NCI-H446 (cell line): Measurements from ENCODE around the gene AK5.
A peak's percentile ranks its signal among the peaks of the same experiment; 100 is the strongest.
"Not testable (repeated sequence)": the region's sequence is repeated elsewhere in the genome, so short reads cannot be mapped to it uniquely, and the experiment has no call there.

Source experiments
- DNase-seq, 2 experiments: peaks; one replicate each; lab custom pipeline; 2025; lab: John Stamatoyannopoulos, UW

The AK5 gene

DNA sequence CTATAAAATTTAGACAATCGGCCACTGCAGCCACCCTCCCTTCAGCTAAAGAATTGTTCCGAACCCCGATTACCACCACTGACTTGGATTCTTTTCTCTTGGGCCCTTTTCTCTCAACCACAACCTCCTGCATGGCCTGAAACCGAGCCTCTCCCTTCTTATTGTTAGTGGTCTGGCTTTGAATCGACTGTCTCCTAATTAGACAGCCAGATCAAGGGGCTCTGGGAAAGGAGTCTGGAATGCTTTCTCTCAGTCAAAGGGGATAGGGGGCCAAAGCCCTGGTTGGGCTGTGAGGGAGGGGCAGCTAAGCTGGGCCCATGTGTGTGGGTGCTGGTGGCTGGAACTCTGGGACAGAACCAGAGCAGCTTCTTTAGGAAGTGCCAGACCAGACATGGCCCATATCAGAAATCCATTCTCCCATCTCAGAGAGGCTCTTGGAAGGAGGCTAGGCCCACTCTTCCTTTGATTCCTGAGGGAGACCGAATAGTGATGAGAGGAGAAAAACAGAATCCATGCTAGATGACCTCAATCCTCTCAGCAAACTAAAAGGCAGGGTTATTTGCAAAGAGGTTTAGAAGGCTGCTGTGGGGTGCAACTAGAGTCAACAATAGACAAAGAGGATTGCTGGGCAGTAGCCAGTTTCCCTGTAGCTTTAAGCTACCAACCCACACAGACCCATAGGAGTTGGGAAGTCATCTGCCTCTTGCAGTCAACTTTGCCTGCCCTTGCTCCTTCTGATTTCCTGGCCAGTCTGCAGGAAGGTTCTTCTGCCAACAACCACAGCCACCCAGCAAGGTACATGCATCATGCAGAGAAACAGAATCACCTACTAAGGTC is 117.6 kb downstream of the AK5 start:
- DNase-seq, result no peak

DNA sequence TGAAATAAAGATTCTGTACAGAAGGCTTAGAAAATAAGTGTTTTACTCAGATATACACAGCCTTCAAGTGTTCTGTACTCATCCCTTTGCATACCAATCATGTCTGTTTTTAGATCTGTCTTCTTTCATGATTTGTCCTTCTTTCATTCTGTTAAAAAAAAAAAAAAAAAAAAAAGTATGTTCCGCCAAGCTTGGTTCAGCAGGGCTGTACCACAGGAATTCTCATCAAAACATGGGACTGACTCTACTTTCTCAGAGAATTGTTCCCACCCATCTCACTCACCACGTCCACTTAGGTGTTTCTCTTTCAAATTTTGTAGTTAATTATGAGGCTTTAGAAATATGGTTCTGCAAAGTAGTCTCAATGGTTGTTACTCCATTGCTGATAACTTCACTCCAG is 119.0 kb downstream of the AK5 start:
- no peak for DNase-seq

DNA sequence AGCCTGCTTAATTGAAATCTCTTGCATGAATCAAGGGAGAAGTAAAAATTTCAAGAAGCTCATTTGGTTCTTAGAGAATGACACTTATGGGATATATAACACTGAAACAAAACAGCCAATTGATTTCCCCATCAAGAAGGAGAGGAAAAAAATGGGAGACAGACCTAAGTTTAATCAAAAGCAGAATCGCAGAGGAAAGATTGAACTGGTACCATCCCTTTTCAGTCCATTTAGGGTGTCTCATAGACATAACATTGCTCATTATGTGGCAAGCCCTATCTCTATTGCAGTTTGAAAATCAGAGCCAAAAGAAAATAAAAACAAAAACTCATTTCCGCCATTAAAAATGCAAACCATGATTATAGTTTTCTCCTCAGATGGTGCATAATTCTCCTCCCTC is 119.6 kb downstream of the AK5 start:
- no peak for DNase-seq

DNA sequence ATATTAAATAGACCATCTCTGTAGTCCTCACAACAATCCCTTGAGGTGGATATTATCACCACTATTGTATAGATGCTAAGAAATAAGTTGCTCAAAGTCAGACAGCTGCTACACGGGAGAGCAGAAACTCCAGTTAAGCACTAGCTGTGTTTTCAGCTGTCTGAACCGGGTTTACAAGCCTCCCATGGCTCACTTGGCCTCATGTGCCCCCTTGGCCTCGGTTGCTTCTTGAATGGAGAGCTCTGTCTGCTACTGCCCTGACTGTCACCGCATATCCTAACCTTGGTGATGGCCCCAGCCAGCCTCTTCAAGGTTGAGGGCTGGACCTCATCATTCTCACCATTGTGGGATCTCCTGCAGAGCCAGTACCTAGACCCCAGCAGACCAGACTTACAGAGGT is 123.4 kb downstream of the AK5 start:
- DNase-seq, result no peak

DNA sequence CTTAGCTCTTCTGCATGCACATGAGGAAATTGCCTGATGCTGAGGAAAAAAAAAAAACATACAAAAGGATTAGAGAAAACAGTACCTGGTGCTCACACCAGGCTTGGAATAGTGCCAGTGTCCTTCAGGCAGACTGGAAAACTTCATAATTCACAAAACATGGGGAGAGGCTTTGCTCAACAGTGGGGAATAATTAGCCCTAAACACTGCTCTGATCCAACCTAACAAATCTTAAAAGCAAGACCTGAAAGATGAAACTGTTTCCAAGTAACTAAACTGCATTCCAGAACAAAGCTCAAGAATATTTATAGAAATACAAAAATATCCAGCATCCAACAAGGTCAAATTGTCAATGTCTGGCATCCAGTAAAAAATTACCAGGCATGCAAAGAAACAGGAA is 124.8 kb downstream of the AK5 start:
- peak in 1 of 2 experiments; percentile 36 for DNase-seq

DNA sequence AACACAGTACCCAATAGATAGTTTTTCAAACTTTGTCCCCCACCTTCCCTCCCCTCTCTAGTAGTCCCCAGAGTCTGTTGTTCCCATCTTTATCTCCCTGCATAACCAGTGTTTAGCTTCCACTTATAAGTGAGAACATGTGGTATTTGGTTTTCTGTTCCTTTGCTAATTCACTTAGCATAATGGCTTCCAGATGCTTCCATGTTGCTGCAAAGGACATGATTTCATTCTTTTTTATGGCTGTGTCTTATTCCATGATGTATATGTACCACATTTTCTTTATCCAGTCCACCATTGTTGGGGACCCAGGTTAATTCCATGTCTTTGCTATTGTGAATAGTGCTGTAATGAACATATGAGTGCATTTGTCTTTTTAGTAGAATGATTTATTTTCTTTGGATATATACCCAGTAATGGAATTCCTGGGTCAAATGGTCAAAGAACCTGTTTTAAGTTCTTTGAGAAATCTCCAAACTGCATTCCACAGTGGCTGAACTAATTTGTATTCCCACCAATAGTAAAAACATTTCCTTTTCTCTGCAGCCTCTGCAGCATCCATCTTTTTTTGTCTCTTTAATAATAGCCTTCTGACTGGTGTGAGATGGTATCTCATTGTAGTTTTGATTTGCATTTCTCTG is 126.0 kb downstream of the AK5 start:
- no peak for DNase-seq

DNA sequence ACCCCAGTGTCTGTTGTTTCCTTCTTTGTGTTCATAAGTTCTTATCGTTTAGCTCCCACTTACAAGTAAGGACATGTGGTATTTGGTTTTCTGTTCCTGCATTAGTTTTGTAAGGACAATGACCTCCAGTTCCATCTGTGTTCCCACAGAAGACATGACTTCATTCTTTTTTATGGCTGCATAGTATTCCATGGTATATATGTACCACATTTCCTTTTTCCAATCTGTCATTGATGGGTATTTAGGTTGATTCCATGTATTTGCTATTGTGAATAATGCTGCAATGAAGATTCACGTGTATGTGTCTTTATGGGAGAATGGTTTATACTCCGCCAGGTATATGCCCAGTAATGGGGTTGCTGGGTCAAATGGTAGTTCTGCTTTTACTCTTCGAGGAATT is 127.1 kb downstream of the AK5 start:
- DNase-seq, result not testable (repeated sequence)

DNA sequence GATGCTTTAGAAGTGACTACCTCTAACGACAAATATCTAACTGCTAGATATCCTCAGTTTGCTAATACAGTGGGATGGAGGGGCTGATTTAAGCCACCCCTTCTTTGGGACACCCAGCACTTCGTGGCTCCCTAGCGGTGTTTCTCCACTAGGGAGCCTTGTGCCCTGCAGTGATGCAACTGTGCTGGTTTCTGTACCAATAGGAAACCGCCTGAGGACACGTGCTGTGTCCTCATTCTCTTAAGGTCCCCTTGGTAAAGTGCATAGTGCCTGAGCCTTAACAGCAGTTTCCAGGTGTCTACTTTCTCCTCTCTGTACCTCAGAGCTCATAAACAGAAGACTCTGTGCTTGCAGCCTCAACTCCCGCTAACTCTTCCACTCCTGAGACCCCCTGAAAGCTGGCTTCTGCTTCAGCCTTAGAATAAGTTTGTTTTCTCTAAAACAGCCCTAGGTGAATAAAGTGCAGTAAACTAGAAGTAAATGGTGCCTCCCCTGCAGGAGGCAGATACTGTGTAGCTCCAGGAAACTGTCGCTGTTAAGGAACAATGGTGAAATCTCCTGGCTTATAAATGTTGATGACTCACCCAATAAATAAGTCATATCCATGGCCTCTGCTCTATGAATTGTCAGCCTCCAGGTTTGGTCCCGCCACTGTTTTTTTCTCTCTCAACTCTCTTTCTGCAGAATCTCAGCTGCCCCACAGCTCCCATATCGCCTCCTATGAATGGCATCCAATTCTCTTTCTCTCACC is 130.4 kb downstream of the AK5 start:
- no peak for DNase-seq

DNA sequence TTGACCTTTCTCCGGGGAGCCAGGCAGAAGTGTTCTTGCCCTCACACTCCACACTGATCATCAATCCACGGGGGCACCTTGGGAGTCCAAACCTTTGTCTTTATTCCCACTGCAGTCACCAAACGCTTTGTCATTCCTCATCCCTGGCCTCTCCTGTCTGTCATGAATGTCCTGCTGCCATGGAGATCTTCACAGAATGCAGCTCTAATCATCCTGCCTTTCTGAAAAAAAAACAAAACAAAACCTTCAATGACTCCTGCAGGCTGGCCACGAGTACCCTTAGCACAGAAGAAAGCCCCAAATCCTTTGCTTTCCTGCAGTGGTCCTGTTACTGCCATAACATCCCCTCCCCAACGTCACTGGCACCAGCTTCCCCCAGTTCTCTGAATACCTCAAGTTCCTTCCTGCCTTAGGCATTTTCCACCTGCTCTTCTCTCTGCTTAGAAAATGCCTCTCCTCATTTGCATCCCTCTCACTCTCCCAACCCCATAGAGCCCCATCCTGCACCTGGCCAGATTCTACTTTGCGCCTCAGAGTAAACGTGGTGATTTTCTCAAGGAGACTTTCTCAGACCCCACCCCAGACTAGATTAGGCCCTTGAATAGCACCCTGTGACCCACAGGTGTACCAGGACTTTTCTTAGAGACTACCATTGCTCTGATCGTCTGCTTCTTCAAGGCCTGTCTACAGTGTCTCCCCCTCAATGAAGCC is 131.2 kb downstream of the AK5 start:
- no peak for DNase-seq

DNA sequence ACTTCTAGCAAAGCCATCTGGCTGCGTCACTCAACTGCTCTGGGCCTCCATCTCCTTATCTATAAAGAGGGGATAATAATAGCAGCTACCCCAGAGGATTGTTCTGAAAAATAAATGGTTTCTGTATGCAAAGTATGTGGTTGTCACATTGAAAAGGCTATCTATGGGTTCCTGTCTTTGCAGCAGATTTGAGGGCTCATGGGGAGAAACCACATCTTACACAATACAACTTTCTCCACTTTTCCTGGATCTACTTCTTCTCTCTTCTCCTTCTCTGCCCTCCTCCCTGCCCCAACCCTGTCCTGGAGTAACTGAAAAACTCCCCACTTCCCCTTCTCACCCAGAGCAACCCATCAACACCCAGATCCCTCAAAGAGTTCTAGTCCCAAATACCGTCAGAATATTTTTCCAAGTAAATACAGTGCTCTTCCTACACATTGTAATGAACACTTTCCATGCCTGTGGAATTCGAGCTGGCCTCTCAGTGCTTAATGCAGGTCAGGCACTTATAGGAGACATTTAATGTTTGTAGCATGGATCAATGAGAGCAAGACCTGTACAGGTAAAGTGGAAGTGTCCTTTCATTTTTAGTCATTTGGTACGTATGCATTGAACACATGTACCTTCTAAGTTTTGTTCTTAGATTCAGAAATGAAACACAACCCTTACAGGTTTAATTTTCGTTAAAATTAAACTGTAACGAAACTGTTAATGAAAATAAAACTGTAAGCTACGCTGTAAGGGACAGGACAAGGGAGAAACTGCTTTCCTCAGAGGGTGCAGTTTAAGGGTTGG is 131.9 kb downstream of the AK5 start:
- DNase-seq, result no peak

DNA sequence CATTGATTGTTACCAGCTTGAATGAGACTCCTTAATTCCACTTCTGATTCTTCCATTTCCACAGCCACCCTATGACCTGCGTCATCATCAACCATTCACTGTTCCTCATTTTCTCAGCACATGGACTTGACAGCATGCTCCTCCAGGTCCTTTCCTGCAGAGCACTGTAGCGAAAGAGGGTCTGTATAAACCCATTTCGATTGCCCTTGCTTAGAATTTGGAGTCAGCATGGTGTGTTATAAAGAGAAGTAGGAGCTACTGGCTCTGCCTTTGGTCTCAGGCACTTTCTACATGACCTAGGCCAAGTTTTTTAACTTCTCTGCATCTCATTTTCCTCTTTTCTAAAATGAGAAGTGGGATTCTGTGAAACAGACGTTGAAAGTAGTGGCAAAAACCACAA is 133.8 kb downstream of the AK5 start:
- DNase-seq, result no peak

DNA sequence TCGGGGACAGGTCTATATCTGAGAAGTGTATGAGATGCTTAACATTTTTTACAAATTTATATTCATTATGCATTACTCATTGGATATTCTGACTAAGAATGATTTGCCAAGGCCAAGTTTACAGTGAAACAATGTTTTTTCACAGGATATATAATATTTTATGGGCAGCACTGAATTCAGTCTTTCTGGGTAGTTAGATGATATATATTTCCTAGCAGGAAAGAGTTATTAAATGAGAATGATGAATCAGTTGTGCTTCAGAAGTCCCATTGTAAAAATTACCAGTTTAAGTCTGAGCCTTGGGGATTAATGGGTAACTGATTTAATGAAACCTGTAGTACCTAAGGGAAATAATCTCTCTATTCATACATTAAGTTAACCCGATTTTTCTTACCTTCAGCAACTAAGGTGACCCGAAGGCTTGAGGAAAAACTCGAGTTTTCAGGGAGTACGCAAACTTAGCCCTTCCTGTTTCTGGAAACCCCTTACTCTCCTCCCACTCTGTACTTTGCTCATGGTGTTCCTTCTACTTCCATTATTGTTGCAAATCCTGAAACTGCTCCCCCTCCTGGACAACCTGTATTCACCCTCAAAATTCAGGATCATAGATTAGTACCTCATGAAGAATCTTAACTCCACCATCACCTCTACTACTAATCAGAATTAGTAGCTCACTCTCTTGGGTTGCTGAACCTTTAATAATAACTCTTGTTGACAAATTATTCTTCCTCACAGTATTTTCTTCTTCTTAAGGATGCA is 135.1 kb downstream of the AK5 start:
- DNase-seq, result no peak

DNA sequence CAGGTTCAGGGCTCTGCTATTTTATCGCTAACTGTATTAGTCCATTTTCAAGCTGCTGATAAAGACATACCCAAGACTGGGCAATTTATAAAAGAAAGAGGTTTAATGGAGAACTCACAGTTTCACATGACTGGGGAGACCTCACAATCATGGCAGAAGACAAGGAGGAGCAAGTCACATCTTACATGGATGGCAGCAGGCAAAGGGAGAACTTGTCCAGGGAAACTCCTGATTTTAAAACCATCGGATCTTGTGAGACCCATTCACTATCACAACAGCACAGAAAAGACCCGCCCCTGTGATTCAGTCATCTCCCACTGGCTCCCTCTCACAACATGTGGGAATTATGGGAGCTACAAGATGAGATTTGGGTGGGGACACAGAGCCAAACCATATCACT is 136.2 kb downstream of the AK5 start:
- not testable (repeated sequence) for DNase-seq

DNA sequence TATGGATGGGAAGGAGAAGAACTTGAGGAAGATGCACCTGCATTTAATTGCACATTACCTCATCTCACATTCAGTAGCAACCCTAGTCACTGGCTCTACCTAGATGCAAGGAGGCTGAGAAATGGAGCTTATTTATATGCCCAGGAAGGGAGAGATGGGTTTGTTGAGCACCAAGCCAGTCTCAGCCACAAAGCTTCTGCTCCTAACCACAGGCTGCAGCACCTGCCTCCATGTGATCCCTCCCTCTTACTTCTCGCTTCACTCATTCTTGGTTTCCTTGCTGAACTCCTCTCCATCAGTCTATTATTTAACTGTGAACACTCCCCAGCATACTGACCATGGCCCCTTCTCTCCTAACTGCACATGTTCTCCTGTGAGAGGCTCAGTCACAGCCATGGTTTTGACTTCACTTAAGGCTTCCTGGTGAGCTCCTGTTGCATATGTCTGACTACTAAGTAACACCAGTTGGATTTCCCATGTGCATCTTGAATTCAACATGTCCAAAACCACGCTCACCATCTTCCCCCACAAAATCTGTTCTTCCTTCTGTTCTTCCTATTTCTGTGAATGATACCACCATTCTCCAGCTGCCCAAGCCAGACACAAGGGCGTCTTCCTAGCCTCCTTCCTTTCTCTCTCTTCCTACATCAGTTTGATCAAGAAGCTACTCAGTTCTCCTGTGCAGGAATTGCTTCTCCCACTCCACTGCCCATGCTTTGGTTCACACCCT is 139.8 kb downstream of the AK5 start:
- no peak for DNase-seq

DNA sequence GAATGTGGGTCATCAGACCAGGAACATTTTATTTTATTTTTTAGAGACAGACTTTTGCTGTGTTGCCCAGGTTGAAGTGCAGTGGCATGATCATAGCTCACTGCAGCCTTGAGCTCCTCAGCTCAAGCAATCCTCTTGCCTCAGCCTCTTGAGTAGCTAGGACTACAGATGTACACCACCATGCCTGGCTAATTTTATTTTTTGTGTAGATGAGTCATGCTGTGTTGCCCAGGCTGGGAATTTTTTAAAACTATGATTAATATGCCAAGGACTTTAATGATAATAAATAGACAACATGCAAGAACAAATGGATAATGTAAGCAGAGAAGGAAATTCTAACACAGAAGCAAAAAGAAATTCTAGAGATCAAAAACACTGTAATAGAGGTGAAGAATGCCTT is 142.4 kb downstream of the AK5 start:
- DNase-seq, result no peak

DNA sequence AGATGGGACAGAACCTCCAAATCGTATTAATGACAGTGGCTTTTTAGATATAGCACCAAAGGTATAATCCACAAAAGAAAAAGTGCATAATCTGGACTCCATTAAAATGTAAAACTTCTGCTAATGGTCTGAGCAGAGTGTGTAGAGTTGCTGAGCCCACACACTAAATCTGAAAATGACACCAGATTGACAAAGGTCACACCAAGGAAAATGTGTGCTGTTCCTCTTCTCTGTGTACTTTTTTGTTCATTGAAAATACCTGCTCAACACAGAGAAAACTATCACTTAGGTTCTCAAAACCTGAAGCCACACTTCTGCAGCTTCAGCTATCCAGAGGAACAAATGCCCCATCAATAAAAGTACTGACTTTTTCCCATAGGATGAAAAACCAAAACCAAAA is 146.2 kb downstream of the AK5 start:
- DNase-seq, result no peak

DNA sequence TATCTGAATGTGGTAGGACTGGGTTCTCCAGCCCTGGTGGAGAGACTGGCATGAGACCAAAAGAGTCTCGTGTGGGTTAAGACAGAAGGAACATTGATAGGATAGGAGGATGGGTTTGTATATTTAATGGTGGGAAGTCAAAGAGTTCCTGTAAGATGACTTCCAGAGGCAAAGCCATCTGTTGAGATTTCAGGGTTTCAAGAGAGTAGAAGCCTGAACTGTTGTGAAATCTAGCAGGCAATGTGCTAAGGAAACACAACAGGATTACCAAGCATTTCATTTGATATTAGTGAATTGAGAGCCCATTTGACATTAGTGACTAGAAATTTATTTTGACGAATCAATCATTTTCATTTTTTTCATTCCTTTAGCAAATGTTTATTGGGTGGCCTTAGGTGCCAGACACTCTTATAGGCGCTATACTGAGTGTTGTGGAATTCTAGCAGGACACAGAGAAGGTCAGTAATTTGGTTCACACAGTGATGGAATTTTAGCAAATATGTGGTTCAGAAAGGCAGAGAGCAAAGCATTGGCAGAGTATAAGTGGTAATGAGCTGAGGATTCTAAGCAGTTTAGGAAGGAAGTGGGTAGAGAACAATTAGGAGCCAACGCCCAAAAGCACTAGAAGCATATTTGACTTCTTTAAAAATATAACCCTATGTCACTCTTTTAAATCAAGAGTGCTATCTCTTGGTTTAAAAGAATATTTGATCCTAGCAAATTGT is 149.3 kb downstream of the AK5 start:
- DNase-seq, result no peak

DNA sequence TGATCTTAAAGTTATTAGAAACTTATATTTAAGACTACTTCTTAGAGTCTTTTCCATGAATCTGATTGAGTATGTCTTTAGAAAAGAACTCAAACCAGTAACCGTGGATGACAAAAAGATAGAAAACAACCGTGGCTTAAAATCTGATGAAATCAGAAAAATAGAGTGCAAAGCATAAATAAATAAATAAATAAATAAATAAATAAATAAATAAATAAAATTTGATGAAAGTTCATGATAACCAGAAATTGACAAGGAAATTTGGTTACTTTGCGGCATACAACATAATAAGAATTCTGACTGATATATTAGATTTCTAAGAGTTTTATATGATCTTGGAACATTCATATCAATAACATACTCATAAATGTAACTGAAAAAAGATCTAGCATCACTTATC is 152.1 kb downstream of the AK5 start:
- no peak for DNase-seq

DNA sequence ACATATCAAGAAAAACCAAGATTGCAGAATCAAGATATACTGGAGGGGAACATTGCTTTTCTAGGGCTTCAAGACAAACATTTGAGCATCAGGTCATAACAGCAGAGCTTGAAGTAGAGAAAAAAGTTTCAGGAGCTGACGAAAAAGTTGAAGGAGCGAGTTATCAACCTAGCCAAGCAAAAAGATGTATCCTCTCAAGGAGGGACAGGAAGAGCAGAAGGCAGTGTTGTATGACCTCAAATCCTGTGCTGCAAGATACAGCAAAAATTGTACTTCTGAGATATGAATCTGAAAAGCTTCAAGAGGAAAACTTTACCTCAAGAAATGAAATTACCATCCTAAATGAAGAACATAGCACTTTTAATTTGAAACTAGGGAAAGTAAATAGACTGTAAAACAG is 153.1 kb downstream of the AK5 start:
- DNase-seq, result no peak
